8988T (cell line): ENCODE data around the gene MYOC.
"Not testable (repeated sequence)": the region's sequence is repeated elsewhere in the genome, so short reads cannot be mapped to it uniquely, and the experiment has no call there.

Experiments
- DNase-seq: peaks from one replicate; pipeline ENCODE4 v3.0.0; 2011

Gene MYOC

GRCh38 chr1:171645553-171646248, 6.8 kb downstream of the MYOC start:
- DNase-seq: no peak

- DNase-seq: peak; percentile 45
These were observed 7.5 kb downstream of the MYOC start for GRCh38 chr1:171644805-171645483.

GRCh38 chr1:171643156-171643555, 9.3 kb downstream of the MYOC start:
- DNase-seq: no peak

GRCh38 chr1:171642197-171642596, 10.3 kb downstream of the MYOC start:
- no peak for DNase-seq

GRCh38 chr1:171641076-171641864, 11.2 kb downstream of the MYOC start:
- DNase-seq: no peak

GRCh38 chr1:171640225-171640624, 12.3 kb downstream of the MYOC start:
- no peak for DNase-seq

- no peak for DNase-seq
These were observed 14.4 kb downstream of the MYOC start for GRCh38 chr1:171637928-171638576.

GRCh38 chr1:171636141-171636540, 16.3 kb downstream of the MYOC start:
- DNase-seq: no peak

GRCh38 chr1:171635661-171636060, 16.8 kb downstream of the MYOC start:
- DNase-seq: no peak

- DNase-seq: no peak
These were observed 24.3 kb downstream of the MYOC start for GRCh38 chr1:171628225-171628624.

GRCh38 chr1:171627020-171627419, 25.5 kb downstream of the MYOC start:
- no peak for DNase-seq

- DNase-seq: no peak
These were observed 27.3 kb downstream of the MYOC start for GRCh38 chr1:171625225-171625624.

- DNase-seq: no peak
These were observed 28.7 kb downstream of the MYOC start for GRCh38 chr1:171623651-171624331.

GRCh38 chr1:171622152-171622462, 30.4 kb downstream of the MYOC start, which contains the start of gene MYOCOS:
Gene MYOCOS, plus strand, starts transcription at chr1:171622243. Its CDS starts 1,641 bp downstream, at chr1:171623884.
- no peak for DNase-seq

GRCh38 chr1:171616586-171616985, 35.9 kb downstream of the MYOC start:
- DNase-seq: no peak

- not testable (repeated sequence) for DNase-seq
These were observed 37.2 kb downstream of the MYOC start for GRCh38 chr1:171615122-171615906.

- DNase-seq: no peak
These were observed 39.2 kb downstream of the MYOC start for GRCh38 chr1:171613282-171613681.

GRCh38 chr1:171611306-171611705, 41.2 kb downstream of the MYOC start:
- DNase-seq: no peak

GRCh38 chr1:171610385-171610784, 42.1 kb downstream of the MYOC start:
- DNase-seq: no peak

GRCh38 chr1:171606402-171606941, 46.0 kb downstream of the MYOC start:
- DNase-seq: no peak

- not testable (repeated sequence) for DNase-seq
These were observed 49.4 kb downstream of the MYOC start for GRCh38 chr1:171603042-171603441.

GRCh38 chr1:171600862-171601261, 51.6 kb downstream of the MYOC start:
- DNase-seq: no peak
